NCI-H2196 treated with DMSO at 0.1 percent for 48 hours (cell line): ENCODE results near the gene ABHD2.
"Not testable (repeated sequence)": the region's sequence is repeated elsewhere in the genome, so short reads cannot be mapped to it uniquely, and the experiment has no call there.

Experiments used
- DNase-seq: peaks from one replicate; lab custom pipeline; 2025; ENCODE audit not compliant: unreplicated experiment; lab: John Stamatoyannopoulos, UW

ABHD2 gene

GRCh38 chr15:89119489-89120478 lies 31.5 kb downstream of the ABHD2 start:
- no peak for DNase-seq

- not testable (repeated sequence) for DNase-seq
Observed at GRCh38 chr15:89120479-89121000, 32.3 kb downstream of the ABHD2 start.

- DNase-seq, result no peak
Observed at GRCh38 chr15:89121414-89121813, 33.2 kb downstream of the ABHD2 start.

- DNase-seq, result no peak
Observed at GRCh38 chr15:89122505-89123180, 34.4 kb downstream of the ABHD2 start.

GRCh38 chr15:89123181-89123525 lies 34.9 kb downstream of the ABHD2 start:
- no peak for DNase-seq

GRCh38 chr15:89125088-89125826 lies 37.0 kb downstream of the ABHD2 start:
- no peak for DNase-seq

GRCh38 chr15:89126009-89126408 lies 37.8 kb downstream of the ABHD2 start:
- no peak for DNase-seq

- DNase-seq, result no peak
Observed at GRCh38 chr15:89127054-89127702, 38.9 kb downstream of the ABHD2 start.

GRCh38 chr15:89128320-89129122 lies 40.3 kb downstream of the ABHD2 start:
- DNase-seq, result no peak

- DNase-seq, result no peak
Observed at GRCh38 chr15:89129123-89129815, 41.0 kb downstream of the ABHD2 start.

GRCh38 chr15:89129816-89130134 lies 41.5 kb downstream of the ABHD2 start:
- DNase-seq, result no peak

- no peak for DNase-seq
Observed at GRCh38 chr15:89130201-89130600, 41.9 kb downstream of the ABHD2 start.

GRCh38 chr15:89131731-89132130 lies 43.5 kb downstream of the ABHD2 start:
- DNase-seq, result no peak

- no peak for DNase-seq
Observed at GRCh38 chr15:89132611-89133507, 44.6 kb downstream of the ABHD2 start.

- not testable (repeated sequence) for DNase-seq
Observed at GRCh38 chr15:89135387-89136077, 47.3 kb downstream of the ABHD2 start.

- no peak for DNase-seq
Observed at GRCh38 chr15:89136078-89136806, 48.0 kb downstream of the ABHD2 start.
